GM18499 (cell line): ENCODE results near the gene PARL.

ENCODE experiments used
- ATAC-seq: cut with Tn5 transposase; IDR thresholded peaks from one replicate; pipeline ENCODE4 v1.9.1; 2021; ENCODE audit warnings: moderate number of reproducible peaks; ENCODE audit not compliant: insufficient read depth, unreplicated experiment

PARL gene

DNA sequence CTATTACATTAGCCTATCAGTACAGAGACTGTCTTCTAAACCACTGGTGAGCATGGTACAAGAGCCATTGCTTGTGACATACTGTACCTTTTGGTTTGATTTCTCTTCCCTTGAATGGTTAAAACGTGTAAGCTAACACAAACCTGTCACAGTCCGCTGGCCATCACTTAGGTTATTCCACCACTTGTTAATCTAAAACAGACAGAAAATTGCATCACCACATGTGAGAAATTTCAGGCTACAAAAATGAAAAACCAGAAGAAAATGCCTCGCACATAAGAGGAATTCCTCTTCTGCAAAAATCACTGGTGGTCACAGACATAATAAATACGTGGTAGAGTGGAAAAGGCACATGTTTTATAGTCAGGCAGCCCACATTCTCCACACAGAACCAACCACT, 22.1 kb downstream of the PARL start:
- no peak for ATAC-seq

DNA sequence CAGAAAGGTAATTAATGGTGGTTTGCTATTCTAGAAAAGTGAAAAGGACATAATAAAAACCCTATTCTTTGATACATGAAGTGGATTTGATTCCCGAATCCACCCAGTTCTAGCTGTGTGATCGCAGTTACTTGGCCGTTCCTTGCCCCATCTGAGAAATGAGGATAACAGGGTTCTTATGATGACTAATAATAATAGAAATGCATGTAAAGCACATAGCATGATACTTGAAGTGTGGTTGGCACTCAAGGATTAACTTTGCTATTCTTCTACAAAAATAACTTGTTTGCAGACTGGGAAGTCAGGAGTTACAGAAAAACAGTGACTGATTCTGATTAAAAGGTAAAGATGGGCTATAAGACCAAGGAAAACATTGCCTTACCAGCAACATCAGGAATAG, 26.8 kb downstream of the PARL start:
- no peak for ATAC-seq

DNA sequence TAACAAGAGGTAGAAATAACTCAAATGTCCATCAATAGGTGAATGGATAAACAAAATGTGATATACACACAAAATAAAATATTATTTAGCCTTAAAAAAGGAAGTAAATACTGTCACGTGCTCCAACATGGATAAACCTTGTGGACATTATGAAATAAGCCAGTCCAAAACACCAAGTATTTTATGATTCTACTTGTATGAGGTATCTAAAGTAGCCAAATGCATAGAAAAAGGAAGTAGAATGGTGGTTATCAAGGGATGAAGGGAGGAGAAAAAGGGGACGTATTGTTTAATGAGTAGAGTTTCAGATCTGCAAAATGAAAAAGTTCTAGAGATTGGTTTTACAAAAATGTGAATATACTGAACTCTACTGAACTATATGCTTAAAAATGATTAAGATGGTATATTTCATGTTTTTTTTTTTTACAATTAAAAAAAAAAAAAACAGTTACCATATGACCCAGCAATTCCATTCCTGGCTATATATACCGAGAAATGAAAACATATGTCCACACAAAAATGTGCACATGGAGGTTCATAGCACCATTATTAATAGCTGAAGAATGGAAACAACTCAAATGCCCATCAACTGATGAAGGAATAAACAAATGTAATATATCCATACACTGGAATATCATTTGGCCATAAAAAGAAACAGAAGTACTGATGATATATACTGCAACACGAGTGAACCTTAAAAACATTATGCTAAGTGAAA, 30.2 kb downstream of the PARL start:
- no peak for ATAC-seq

DNA sequence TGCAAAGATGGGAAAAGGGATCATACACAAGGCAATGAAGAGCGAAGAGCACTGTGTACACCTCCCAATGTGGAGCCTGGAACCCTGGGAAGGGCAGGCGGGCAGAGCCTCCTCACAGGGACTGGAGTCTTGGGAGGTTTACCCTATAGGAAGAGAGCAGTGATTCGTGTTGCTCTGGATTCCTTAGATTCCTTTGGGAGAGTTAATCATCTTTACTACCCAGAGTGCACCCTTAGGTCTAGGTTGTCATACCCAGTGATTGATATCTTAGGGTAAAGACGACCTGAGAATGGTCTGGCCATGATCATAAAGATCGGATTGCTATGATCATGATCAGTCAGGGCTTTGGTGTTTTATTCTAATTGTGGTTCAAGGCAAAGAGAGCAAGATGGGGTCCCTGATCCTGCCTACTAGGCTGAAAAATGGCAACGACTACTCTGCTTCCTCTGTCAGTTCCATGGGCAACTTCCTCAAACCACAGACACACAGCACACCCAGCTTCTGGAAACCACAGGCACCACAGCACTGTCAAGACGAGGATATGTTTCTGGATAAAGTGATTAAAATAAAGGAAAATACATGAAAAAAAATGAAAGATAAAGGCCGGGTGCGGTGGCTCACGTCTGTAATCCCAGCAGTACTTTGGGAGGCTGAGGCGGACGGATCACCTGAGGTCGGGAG, 38.9 kb downstream of the PARL start:
- no peak for ATAC-seq

DNA sequence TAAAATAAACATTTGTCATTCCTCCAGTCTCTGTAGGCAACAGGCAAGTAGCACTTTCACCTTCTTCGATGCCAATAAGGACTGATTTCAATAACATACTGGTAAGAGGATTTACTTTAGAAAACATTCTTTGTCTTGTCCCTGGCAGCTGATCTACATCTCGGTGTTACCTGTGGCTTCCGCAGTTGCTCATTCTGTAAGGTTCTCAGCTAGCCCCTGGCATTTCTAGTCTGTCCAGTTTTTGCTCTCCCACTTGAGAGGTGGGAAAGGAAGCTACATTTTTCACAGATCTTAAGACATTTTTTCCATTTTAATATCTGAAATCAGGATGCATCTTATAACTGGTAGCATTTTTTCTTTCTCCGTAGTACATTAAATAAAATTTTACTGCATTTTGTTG, 39.6 kb downstream of the PARL start:
- no peak for ATAC-seq

DNA sequence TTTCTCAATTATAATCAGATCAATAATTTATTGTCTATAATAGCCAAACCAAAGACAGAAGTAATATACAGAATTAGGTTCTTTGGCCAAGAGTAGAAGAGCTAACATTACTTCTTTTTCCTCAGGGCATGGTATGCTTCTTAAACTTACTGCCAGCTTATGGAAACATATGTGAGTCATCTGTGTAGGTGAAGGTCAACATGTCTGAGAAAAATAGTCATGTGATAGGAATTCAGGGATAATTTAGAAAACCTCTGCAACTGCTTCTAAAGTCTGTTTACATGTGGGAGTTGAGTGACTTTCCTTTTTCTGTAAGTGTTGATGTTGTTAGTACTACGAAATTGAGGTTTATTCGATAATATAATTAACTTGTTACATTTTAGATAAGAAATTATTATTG, 40.1 kb downstream of the PARL start:
- no peak for ATAC-seq

DNA sequence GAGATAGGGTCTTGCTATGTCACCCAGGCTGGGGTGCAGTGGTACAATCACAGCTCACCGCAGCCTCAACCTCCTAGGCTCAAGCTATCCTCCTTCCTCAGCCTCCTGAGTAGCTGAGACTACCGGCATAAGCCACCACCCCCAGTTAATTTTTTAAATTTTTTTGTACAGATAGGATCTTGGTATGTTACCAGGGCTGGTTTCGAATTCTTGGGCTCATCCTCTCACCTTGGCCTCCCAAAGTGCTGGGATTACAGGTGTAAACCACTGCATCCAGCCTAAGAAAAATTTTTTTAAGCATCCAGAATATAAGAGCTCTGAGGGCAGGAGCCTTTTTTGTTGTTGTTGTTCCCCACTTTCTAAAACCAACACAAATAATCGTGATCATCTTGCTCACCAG, 44.9 kb downstream of the PARL start:
- ATAC-seq = no peak

DNA sequence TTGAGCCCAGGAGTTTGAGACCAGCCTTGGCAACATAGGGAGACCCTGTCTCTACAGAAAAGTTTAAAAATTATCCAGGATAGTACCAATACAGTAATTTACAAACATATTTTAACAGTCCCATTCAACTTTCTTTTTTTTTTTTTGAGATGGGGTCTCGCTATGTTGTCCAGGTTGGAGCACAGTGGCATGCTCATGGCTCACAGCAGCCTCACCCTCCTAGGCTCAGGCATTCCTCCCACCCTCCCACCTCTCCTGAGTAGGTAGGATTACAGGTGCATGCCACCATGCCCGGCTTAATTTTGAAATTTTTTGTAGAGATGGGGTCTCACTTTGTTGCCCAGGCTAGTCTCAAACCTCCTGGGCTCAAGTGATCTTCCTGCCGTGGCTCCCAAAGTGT, 46.8 kb downstream of the PARL start:
- no peak for ATAC-seq

DNA sequence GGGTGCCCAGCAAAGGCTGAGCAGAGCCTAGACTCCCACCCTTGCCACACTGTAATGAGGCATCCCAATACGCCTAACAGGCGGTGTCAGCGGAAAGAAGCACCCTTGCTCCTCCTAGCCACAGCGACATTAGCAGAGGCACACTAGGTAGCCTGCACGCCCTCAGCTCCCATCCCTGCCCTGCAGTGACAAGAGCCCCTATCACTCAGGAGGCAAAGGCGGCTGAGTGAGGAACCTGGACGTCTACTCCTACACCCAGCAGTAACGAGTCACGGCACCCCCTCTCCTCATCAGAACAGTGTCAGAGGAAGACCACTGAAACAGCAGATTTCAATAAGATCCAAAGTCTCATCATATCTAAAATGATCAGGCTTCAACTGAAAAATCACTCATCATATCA, 47.3 kb downstream of the PARL start:
- ATAC-seq = no peak

DNA sequence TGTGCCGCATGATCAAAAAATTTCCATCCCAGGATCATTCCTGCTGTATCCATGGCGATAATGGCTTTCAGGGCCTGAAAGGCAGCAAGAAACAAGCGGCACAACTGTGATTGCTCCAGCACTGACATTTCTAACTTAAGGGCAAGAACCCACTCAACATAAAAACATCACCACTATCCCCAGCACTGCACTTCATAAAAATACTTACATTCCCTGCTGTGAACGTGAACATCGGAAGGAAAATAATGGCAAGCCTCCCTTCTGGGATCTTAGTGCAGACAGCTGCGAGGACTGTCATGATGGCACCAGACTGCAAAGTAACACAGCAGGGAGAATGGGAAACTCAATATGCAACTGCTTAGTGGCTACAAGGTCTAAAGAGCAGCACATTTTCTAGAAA, 51.2 kb downstream of the PARL start:
- no peak for ATAC-seq

DNA sequence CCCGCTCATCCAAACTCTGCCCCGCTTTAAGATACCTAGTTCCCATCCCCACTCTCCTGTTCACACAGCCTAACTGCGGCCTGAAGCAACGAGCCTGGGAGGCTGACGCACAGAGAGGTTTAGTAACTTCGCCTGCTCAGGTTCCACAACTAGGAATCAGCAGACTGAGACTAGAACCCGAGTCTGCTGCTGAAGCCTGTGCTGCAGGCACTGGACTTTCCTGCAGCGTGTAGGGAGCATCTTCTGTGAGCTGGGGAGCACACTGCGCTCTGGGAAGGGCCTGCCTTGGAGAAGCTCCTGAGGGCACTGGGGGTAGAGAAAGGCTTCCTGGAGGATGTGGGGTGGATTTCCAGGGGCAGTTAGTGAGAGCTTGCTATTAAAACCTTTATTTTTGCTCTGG, 54.5 kb downstream of the PARL start:
- no peak for ATAC-seq

DNA sequence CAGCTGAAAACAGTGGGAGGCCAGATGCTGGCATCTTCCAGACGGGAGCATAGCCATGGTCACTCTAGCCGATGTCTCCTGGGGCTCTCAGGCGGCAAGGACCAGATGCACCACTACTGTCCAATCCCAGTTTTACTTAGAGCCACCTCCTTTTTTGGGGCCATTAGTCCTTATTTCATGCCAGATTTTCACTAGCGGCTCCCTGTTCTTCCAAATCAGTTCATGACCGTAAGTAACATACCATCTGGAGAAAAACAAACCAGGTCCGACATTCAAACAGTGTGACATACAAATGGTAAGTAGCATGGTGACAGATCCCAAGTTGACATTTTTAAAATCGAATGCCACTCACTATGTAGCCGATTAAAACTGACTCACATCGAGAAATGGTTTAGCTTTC, 55.2 kb downstream of the PARL start:
- no peak for ATAC-seq

DNA sequence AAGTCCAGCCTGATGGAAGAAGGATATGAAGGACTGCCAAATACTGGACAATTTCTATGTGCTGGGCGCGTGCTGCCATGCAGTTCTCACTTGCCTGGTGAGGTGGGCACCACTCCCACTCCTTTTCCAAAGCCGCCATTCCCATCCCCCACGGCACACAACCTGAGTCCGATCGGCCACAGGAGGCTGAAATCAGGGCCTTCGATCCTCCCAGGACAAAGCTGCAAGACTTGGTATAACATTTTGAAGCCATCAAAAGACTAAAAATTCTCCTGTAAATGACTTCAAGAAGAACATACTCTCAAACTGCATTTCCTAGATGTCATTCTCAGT, 56.2 kb downstream of the PARL start:
- no peak for ATAC-seq

DNA sequence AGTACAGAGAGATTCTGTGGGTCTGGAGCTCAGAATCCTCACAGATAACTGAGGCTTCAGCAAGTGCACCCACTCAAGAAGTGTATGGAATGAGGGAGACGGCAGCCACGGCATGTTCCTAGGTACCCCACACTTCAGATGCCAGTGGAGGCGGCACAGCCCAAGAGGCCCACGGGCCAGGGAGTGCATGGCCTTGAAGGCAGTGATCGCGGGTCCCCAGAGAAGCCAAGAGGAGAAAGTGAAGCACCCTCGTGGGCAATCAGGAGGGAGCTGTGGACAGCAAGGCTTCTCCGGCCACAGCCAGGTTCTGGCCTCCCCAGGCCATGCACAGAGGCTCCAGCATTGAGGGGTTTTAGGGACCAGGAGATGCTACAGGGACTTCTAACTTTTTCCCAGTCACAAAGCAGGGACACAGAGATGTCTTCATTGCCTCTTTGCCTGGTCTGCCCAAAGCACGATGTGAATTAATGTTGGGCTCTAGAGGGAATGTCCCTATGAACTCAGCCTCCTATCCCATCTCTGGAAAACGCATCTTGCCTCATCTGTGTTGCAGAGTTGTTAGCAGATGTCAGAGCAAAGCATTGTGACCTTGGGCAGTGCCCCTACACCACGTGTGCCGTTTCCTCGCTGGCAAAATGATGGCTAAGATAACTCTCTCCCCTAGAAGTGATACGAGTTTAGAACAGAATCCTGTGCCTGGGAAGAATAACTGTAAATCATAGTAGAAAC, 56.7 kb downstream of the PARL start:
- no peak for ATAC-seq

DNA sequence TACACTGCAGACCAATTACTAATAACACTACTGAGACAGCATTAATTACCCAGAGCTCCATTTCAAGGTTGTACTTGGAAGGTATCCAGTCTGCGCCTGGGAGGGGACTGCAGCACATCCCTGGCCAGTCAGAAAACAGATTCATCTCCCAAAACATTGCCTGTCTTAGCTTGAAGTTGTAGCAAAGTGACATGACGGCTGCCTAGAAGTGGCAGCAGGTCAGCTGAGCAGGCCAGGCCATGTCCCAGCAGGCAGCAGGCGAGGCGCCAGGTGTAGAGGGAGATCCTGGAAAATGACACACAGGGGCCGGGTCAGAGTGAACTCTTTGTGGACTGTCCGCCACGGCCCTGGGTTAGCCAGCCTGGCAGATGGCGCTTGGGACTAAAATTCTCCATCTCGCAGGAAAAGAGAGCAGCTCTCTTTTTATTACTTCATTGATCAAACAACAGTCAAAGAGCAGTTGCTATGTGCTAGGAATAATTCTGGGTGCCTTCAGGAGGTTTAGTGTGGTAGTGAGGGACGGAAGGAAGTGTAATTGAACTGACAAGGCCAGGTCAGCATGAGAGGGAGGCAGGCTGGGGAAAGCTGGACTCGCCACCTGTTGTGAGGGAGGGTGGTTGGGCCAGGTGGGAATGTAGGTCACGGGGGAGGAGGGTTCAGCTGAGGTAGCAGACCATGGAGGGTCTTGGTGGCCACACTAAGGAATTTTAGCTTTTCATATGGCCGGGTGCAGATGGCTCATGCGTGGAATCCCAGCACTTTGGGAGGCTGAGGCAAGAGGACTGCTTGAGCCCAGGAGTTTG, 58.0 kb downstream of the PARL start:
- ATAC-seq = no peak

DNA sequence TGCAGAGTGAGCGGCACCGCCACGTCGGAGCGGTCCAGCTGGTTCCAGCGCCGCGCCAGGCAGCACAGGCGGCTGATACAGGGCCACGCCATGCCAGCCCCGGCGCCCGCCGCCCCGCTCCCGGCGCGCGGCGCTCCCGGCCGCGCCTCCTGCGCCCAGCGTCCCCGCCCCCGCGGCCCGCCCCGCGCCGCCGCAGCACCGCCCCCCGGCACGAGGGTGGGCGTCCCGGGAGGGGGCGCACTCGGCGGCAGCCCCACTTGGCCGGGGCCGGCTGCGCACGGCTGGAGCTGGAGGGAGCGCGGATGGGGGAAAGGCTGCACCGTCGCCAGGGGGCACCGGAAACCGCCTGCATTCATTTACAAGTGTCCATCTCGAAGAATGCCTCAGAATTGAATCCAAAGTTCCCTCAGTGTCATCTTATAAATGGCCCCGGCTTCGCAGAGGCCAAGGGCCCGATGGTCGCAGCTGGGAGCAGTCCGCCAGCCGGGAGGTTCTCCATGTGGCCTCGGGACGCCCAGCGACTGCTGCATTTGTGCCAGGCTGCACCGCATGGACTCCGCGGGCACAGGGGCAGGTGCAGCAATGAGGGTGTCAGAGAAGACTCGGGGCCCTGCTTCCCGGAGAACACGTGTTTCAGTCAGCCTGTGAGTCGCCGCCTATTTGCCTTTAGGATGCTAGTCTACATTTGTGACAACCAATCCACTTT, 59.1 kb downstream of the PARL start, which contains the start of gene MAP6D1:
Gene MAP6D1, minus strand, starts transcription at position 122 of the 706 bp plus-strand sequence. Its CDS starts 30 bp downstream, at position 92.
- ATAC-seq = no peak

DNA sequence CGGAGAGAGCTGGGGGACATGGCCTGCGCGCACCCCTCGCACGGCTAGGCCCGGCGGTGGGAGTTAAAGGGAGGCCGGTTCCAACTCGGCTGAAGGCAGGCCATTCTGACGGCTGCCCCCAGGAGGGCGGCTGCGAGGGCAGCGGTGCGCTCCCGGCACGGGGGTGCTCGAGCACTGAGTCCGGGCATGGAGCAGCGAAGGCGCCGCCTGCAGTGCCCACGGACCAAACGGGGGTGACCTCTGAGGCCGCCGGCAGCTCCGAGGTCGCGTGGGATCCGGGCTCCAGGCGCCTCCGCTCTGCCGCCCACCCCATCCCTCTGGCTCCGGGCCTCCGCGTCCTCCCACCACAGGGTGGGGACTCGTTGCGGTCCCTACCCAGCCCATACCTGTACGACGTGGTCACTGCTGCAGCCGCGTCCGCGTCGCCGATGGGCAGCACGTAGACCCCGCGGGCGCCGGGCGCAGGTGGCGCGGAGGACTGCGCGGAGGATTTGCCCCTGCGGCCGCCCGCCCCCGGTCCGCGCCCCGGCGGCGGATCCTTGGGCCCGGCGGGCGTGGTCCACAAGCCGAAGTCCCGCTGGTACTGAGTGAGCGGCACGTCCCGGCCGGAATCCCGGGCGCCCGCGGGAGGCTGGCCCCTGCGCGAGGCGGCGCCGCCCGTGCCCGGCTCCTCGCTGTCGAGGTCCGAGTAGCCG, 59.8 kb downstream of the PARL start:
- no peak for ATAC-seq

DNA sequence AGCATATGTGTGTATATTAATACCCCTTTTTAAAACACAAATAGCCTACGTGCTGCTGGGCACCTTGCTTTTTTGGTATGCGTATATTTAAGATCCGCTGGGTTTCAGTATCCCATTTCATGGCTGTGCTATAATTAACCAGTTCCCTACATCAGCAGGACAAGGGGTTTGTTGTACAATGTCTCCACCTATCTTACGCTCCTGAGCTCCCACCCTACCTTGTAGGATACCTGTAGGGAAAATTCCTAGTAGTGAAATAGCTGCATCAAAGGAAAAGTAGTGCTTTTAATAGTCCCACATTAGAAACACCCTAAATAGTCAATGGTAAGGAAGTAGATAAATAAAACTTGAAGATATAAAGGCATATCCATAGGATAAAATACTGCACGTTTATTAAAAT, 60.7 kb downstream of the PARL start:
- ATAC-seq = no peak

DNA sequence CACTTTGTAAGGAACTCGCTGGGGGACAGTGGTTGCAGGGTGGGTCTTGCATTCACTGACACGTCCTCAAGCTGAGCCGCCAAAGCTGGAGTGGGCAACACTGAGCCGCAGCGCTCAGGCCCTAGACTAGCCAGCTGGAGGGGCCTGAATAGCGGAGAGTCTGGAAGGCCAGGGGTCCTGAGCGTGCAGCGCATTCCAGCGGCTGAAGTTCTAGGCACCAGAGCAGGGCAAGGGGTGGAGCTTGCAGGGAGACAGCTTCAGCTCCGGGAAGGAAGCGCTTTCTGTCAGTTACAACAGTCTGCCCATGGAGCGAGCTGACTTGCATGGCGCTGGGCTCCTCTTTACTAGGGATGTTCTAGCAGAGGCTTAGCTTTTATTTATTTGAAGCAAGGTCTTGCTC, 62.0 kb downstream of the PARL start:
- no peak for ATAC-seq

DNA sequence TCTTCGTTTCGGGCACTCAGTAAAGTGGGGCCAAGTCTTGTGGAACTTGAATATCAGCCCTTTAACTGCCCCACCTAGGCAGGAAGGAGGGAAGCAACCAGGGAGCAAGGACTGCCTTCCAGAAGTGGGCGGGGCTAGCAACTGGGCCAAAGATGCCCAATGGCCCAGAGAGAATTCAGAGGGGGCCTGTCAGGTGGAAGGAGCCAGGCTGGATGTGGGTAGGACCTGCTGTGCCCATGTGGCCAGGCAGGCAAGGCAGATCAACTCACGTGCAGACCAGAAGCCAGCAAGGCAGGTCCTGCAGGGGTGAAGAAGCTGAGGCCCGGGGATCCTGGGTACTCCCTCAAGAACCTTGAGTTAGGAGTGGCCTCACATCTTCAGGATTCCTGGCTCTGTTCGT, 64.8 kb downstream of the PARL start:
- ATAC-seq = no peak
